Activated naive CD4-positive, alpha-beta T cell treated with anti-CD3 and anti-CD28 coated beads, Interleukin-2, amount 50 U/mL, for 24 hours (primary cell): Measurements from ENCODE around the gene SLC7A5.
A peak's percentile ranks its signal among the peaks of the same experiment; 100 is the strongest.
"Not testable (repeated sequence)": the region's sequence is repeated elsewhere in the genome, so short reads cannot be mapped to it uniquely, and the experiment has no call there.

ENCODE experiments used
- H3K27ac Mint-ChIP-seq: one replicate; pipeline ENCODE4 v1.8.0; 2021; ENCODE audit warnings: mild to moderate bottlenecking, mixed read lengths
- H3K27me3 Mint-ChIP-seq: one replicate; pipeline ENCODE4 v1.8.0; 2021; ENCODE audit warnings: mixed read lengths
- H3K36me3 Mint-ChIP-seq: one replicate; pipeline ENCODE4 v1.8.0; 2021; ENCODE audit warnings: mixed read lengths
- H3K4me1 Mint-ChIP-seq: one replicate; pipeline ENCODE4 v1.8.0; 2021; ENCODE audit warnings: mixed read lengths
- H3K4me3 Mint-ChIP-seq: one replicate; pipeline ENCODE4 v1.8.0; 2021; ENCODE audit warnings: mild to moderate bottlenecking, mixed read lengths
- H3K9me3 Mint-ChIP-seq: one replicate; pipeline ENCODE4 v1.8.0; 2021; ENCODE audit warnings: mixed read lengths

SLC7A5 gene

GRCh38 chr16:87817370-87817769, 51.9 kb downstream of the SLC7A5 start:
- not testable (repeated sequence) for H3K36me3 Mint-ChIP-seq, H3K27ac Mint-ChIP-seq, H3K27me3 Mint-ChIP-seq, H3K4me3 Mint-ChIP-seq, H3K9me3 Mint-ChIP-seq
- peaks cover 12% of the 10 kb centered on the region for H3K4me1 Mint-ChIP-seq

DNA sequence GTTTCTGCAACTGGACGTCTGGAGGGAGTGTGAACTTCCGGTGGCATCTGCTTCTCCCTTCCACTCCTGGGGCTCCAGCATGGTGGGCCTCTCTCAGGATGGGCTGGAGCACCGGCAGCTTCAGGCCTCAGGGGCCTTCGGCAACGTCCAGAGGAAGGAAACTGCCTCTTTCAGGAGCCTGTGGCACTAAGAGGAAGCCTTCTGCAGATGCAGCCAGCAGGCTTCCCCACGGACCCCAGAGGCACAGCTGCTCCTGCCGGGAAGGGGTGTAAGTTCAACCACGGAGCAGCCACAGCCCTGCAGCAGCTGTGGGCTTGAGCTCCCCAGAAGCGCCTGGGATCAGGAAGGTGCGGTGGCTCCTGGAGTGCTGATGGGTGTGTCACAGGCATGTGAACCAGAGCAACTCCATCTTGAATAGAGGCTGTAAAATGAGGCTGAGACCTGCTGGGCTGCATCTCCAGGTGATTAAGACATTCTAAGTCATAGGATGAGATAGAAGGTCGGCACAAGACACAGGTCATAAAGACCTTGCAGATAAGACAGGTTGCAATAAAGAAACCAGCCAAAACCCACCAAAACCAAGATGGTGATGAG, 52.7 kb downstream of the SLC7A5 start:
- H3K4me1 Mint-ChIP-seq = peaks cover 11% of the 10 kb centered on the region
- no peaks in the 10 kb centered on the region for H3K9me3 Mint-ChIP-seq
- no peaks in the 10 kb centered on the region for H3K27me3 Mint-ChIP-seq
- no peak overlapping the region for H3K4me3 Mint-ChIP-seq
- no peak overlapping the region for H3K27ac Mint-ChIP-seq
- H3K36me3 Mint-ChIP-seq = peaks cover 1% of the 10 kb centered on the region

DNA sequence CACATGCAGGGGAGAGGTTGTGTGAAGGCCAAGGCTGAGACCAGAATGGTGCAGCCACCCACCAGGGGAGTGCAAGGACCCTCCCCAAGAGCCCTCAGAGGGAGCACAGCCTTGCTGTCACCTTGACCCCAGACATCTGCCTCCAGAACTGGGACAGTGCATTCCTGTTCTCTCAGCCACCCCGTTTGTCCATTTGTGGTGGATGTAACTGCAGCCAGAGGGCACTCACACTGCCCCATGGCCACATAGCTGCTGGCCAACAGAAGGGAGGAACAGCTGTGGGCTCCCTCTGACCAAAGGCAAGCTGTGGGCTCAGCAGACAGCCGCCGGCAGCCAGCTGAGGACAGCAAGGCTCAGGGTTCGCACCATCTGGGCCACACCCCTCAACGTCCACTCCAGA, 53.7 kb downstream of the SLC7A5 start:
- Mint-ChIP-seq H3K9me3 (no peaks in the 10 kb centered on the region), H3K4me1 (peaks cover 2% of the 10 kb centered on the region), H3K4me3 (no peak overlapping the region), H3K36me3 (peaks cover 1% of the 10 kb centered on the region), H3K27me3 (no peaks in the 10 kb centered on the region), H3K27ac (no peak overlapping the region)

- no peaks in the 10 kb centered on the region for H3K27me3 Mint-ChIP-seq
- H3K4me3 Mint-ChIP-seq = no peak overlapping the region
- no peaks in the 10 kb centered on the region for H3K9me3 Mint-ChIP-seq
- no peaks in the 10 kb centered on the region for H3K36me3 Mint-ChIP-seq
- peaks cover 9% of the 10 kb centered on the region for H3K4me1 Mint-ChIP-seq
- no peak overlapping the region for H3K27ac Mint-ChIP-seq
These were observed 57.1 kb downstream of the SLC7A5 start for GRCh38 chr16:87812200-87812656.

DNA sequence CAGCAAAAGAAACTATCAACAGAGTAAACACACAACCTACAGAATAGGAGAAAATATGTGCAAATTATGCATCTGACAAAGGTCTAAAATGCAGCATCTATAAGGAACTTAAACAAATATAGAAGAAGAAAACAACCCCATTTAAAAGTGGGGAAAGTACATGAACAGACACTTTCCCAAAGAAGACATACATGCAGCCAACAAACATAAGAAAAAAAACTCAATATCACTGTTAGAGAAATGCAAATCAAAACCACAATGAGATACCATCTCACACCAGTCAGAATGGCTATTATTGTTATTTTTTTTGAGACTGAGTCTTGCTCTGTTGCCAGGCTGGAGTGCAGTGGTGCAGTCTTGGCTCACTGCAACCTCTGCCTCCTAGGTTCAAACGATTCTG, 57.9 kb downstream of the SLC7A5 start:
- not testable (repeated sequence) for H3K9me3 Mint-ChIP-seq
- H3K4me1 Mint-ChIP-seq = peaks cover 16% of the 10 kb centered on the region

GRCh38 chr16:87809150-87809902, 60.0 kb downstream of the SLC7A5 start:
- peaks cover 22% of the 10 kb centered on the region for H3K4me1 Mint-ChIP-seq
- H3K36me3 Mint-ChIP-seq = peaks cover 2% of the 10 kb centered on the region
- H3K4me3 Mint-ChIP-seq = no peak overlapping the region
- H3K27me3 Mint-ChIP-seq = no peaks in the 10 kb centered on the region
- no peaks in the 10 kb centered on the region for H3K9me3 Mint-ChIP-seq
- no peak overlapping the region for H3K27ac Mint-ChIP-seq

More for the DNA sequence above, 57.9 kb downstream of the SLC7A5 start:
- not testable (repeated sequence) for H3K27ac Mint-ChIP-seq, H3K36me3 Mint-ChIP-seq, H3K27me3 Mint-ChIP-seq, H3K4me3 Mint-ChIP-seq

GRCh38 chr16:87808108-87808507, 61.2 kb downstream of the SLC7A5 start:
- Mint-ChIP-seq H3K27me3 (no peaks in the 10 kb centered on the region), H3K4me1 (peaks cover 22% of the 10 kb centered on the region), H3K4me3 (no peak overlapping the region), H3K36me3 (peaks cover 2% of the 10 kb centered on the region), H3K9me3 (no peaks in the 10 kb centered on the region), H3K27ac (no peak overlapping the region)

- Mint-ChIP-seq H3K27ac (peak overlapping the region; percentile 99), H3K9me3 (no peaks in the 10 kb centered on the region), H3K36me3 (peaks cover 2% of the 10 kb centered on the region), H3K4me3 (peak overlapping the region; percentile 95), H3K27me3 (no peaks in the 10 kb centered on the region), H3K4me1 (peaks cover 22% of the 10 kb centered on the region)
These were observed 62.4 kb downstream of the SLC7A5 start for GRCh38 chr16:87806641-87807546.

- no peaks in the 10 kb centered on the region for H3K9me3 Mint-ChIP-seq
- peak overlapping the region; percentile 95 for H3K4me3 Mint-ChIP-seq
- peak overlapping the region; percentile 99 for H3K27ac Mint-ChIP-seq
- peaks cover 22% of the 10 kb centered on the region for H3K4me1 Mint-ChIP-seq
- no peaks in the 10 kb centered on the region for H3K27me3 Mint-ChIP-seq
- H3K36me3 Mint-ChIP-seq = peaks cover 2% of the 10 kb centered on the region
These were observed 63.1 kb downstream of the SLC7A5 start for GRCh38 chr16:87806261-87806640.

GRCh38 chr16:87803385-87803784, 65.9 kb downstream of the SLC7A5 start:
- no peaks in the 10 kb centered on the region for H3K27me3 Mint-ChIP-seq

GRCh38 chr16:87802670-87803069, 66.6 kb downstream of the SLC7A5 start:
- peaks cover 2% of the 10 kb centered on the region for H3K36me3 Mint-ChIP-seq
- no peak overlapping the region for H3K4me3 Mint-ChIP-seq
- no peaks in the 10 kb centered on the region for H3K9me3 Mint-ChIP-seq
- no peaks in the 10 kb centered on the region for H3K27me3 Mint-ChIP-seq
- H3K4me1 Mint-ChIP-seq = peaks cover 15% of the 10 kb centered on the region
- H3K27ac Mint-ChIP-seq = no peak overlapping the region

More at GRCh38 chr16:87803385-87803784, 65.9 kb downstream of the SLC7A5 start:
- Mint-ChIP-seq H3K9me3 (no peaks in the 10 kb centered on the region), H3K36me3 (peaks cover 2% of the 10 kb centered on the region), H3K27ac (no peak overlapping the region), H3K4me1 (peaks cover 15% of the 10 kb centered on the region), H3K4me3 (peak overlapping the region; percentile 19)

- peaks cover 8% of the 10 kb centered on the region for H3K4me1 Mint-ChIP-seq
- no peak overlapping the region for H3K4me3 Mint-ChIP-seq
- no peak overlapping the region for H3K27ac Mint-ChIP-seq
- H3K9me3 Mint-ChIP-seq = no peaks in the 10 kb centered on the region
- no peaks in the 10 kb centered on the region for H3K27me3 Mint-ChIP-seq
- peaks cover 2% of the 10 kb centered on the region for H3K36me3 Mint-ChIP-seq
These were observed 67.5 kb downstream of the SLC7A5 start for GRCh38 chr16:87801679-87802259.

GRCh38 chr16:87800497-87800896, 68.8 kb downstream of the SLC7A5 start:
- no peaks in the 10 kb centered on the region for H3K4me1 Mint-ChIP-seq
- no peak overlapping the region for H3K4me3 Mint-ChIP-seq
- no peak overlapping the region for H3K27ac Mint-ChIP-seq
- H3K36me3 Mint-ChIP-seq = no peaks in the 10 kb centered on the region
- H3K27me3 Mint-ChIP-seq = no peaks in the 10 kb centered on the region
- no peaks in the 10 kb centered on the region for H3K9me3 Mint-ChIP-seq

- H3K4me1 Mint-ChIP-seq = no peaks in the 10 kb centered on the region
- H3K4me3 Mint-ChIP-seq = no peak overlapping the region
- no peaks in the 10 kb centered on the region for H3K9me3 Mint-ChIP-seq
- no peak overlapping the region for H3K27ac Mint-ChIP-seq
- no peaks in the 10 kb centered on the region for H3K27me3 Mint-ChIP-seq
- no peaks in the 10 kb centered on the region for H3K36me3 Mint-ChIP-seq
These were observed 74.0 kb downstream of the SLC7A5 start for GRCh38 chr16:87795336-87795735.

DNA sequence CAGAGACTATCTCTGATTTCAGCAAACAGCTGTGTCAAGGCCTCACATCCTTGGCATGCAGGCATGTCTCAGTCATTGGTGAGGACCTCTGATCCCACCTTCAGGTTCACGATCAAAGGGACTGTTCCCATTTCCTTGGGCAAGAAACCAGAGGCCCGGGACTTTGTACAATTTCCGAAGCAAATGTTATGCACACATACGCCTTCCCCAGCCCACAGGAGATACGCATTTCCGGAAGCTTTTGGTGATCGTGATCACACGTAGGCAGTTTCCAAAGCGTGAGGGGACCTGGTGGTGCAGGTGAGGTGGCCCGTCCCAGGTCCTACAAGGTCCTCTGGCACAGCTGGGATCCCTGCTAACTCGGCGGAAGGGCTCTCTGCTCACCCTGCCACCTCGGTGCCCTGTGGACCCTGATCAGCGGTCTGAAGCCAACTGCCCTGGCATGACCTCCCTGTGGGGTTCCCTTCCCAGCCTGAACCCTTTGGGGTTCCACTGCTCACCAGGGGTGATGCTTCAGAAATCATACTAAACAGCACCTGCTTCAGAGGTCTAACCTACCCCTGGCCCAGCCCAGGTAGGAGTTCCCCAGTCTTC, 74.7 kb downstream of the SLC7A5 start:
- H3K4me1 Mint-ChIP-seq = no peaks in the 10 kb centered on the region
- H3K4me3 Mint-ChIP-seq = no peak overlapping the region
- no peaks in the 10 kb centered on the region for H3K9me3 Mint-ChIP-seq
- H3K36me3 Mint-ChIP-seq = no peaks in the 10 kb centered on the region
- no peaks in the 10 kb centered on the region for H3K27me3 Mint-ChIP-seq
- H3K27ac Mint-ChIP-seq = no peak overlapping the region
